Ectodermal cell (in vitro differentiated cells): ENCODE results near the gene PPARA.

Experiments
- H3K27ac ChIP-seq: 2 replicates; pipeline ENCODE4 v1.7.0; 2013; ENCODE audit warnings: mild to moderate bottlenecking, low read depth, low read length; ENCODE audit not compliant: insufficient read depth, poor library complexity, severe bottlenecking
- H3K27me3 ChIP-seq: 2 replicates; pipeline ENCODE4 v1.7.0; 2013; ENCODE audit warnings: mild to moderate bottlenecking, low read length; ENCODE audit not compliant: insufficient read depth, control insufficient read depth, poor library complexity, severe bottlenecking
- H3K36me3 ChIP-seq: one replicate; pipeline ENCODE4 v1.7.0; 2013; ENCODE audit warnings: low read length; ENCODE audit not compliant: control insufficient read depth, insufficient read depth
- H3K4me1 ChIP-seq: one replicate; pipeline ENCODE4 v1.7.0; 2013; ENCODE audit warnings: low read length; ENCODE audit not compliant: control insufficient read depth, insufficient read depth
- H3K4me3 ChIP-seq: 2 replicates; pipeline ENCODE4 v1.7.0; 2013; ENCODE audit warnings: low read depth, low read length, control low read depth; ENCODE audit not compliant: insufficient read depth
- H3K9me3 ChIP-seq: 2 replicates; pipeline ENCODE4 v1.7.0; 2013; ENCODE audit warnings: mild to moderate bottlenecking, low read length, moderate library complexity; ENCODE audit not compliant: control insufficient read depth
- WGBS, 2 experiments: methylation state at CpG; one replicate each; pipeline ENCODE4 v1.1.7; 2013; ENCODE audit warnings: missing lambda C conversion rate in 2 of 2; 5-methylcytosine and 5-hydroxymethylcytosine counted together

The PPARA gene

DNA sequence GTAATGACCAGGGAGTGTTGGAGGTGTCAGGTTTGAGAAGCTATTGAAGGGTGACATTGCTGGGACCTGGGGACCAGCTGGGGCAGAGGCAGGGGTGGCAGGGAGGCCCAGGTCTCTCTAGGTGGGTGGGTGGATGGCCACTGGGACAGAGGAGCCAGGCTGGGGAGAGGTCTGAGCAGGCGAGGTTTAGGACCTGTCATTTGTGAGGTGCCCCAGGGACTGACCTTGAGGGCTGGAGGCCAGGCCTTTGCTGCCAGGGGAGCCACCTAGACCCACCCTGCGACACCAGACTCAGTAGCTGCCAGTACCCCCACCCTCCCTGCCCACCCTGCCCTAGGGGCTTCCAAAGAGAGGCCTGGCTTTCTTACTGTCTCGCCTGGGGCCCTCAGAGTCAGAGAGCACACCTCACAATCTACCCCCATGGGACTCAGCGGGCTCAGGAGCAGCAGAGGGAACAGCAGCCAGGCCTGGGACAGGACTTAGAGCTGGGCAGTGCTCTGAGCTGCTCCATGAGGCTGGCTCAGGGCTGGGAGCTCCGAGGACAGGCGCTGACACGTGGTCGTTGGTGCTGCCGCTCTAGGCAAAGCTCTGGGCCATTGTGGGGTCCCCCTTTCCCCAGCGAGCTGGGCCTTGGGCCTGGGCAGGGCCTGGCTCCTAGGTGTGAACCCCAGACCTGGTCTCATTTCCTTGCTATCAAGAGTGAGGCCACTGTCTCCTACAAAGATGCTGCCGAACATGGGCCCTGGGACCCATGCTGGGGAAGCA, 28.6 kb upstream of the PPARA start:
- Histone ChIP-seq H3K4me3 (no peak overlapping the region), H3K27me3 (no peaks in the 10 kb centered on the region), H3K27ac (no peak overlapping the region), H3K4me1 (no peaks in the 10 kb centered on the region), H3K9me3 (no peaks in the 10 kb centered on the region), H3K36me3 (no peaks in the 10 kb centered on the region)
- 87 to 89% methylated on average over 11 of the region's 11 CpGs for WGBS, 2 experiments

GRCh38 chr22:46122511-46122971, 27.8 kb upstream of the PPARA start:
- no peaks in the 10 kb centered on the region for H3K36me3 ChIP-seq
- no peaks in the 10 kb centered on the region for H3K27me3 ChIP-seq
- no peak overlapping the region for H3K4me3 ChIP-seq
- H3K27ac ChIP-seq = no peak overlapping the region
- no peaks in the 10 kb centered on the region for H3K9me3 ChIP-seq
- H3K4me1 ChIP-seq = no peaks in the 10 kb centered on the region
- WGBS, 2 experiments = 28 to 37% methylated on average over 22 to 24 of the region's 24 CpGs

DNA sequence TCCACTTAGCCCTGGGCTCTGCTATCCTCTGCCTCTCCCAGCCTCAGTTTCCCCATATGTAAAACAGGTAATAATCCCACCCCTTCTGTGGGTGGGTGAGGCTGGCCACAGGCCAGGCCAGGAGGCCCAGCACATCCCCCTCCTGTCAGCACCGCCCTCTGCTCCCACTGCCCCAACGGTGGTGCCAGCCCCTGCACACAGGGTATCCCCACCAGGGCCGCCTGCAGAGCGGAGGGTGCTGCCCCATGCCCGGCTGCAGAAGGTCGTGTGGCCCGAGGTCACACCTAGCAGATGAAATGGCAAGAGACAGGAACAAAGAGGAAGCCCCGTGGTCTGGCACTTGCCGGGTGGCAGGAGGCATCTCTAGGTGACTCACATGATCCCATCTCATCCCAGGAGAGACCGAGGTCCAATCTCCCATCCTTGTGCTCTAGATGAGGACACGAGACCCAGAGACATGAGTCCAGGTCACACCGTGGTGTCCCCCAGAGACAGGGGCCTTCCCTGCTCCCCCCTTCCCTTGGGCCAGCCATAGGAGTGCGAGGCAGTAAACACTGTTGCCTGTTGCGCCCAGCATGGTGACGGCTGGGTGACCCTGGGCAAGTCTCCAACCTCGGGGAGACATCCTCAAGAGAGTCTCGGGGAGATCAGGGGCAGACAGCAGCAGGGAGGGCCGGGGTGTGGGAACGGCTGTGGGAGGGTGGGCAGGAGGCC, 27.2 kb upstream of the PPARA start:
- Histone ChIP-seq H3K27ac (no peak overlapping the region), H3K4me1 (no peaks in the 10 kb centered on the region), H3K9me3 (no peaks in the 10 kb centered on the region), H3K36me3 (no peaks in the 10 kb centered on the region), H3K27me3 (no peaks in the 10 kb centered on the region), H3K4me3 (no peak overlapping the region)
- 89 to 90% methylated on average over 19 of the region's 19 CpGs for WGBS, 2 experiments

- no peak overlapping the region for H3K27ac ChIP-seq
- no peaks in the 10 kb centered on the region for H3K36me3 ChIP-seq
- H3K4me3 ChIP-seq = no peak overlapping the region
- no peaks in the 10 kb centered on the region for H3K27me3 ChIP-seq
- H3K4me1 ChIP-seq = no peaks in the 10 kb centered on the region
- H3K9me3 ChIP-seq = no peaks in the 10 kb centered on the region
- 92% methylated on average over 15 of the region's 15 CpGs for WGBS, 2 experiments
These were observed 26.5 kb upstream of the PPARA start for GRCh38 chr22:46123694-46124382.

GRCh38 chr22:46124383-46125144, 25.8 kb upstream of the PPARA start:
- H3K36me3 ChIP-seq = no peaks in the 10 kb centered on the region
- H3K27ac ChIP-seq = no peak overlapping the region
- no peak overlapping the region for H3K4me3 ChIP-seq
- 94 to 95% methylated on average over 12 of the region's 12 CpGs for WGBS, 2 experiments
- H3K4me1 ChIP-seq = no peaks in the 10 kb centered on the region
- no peaks in the 10 kb centered on the region for H3K27me3 ChIP-seq
- H3K9me3 ChIP-seq = no peaks in the 10 kb centered on the region

DNA sequence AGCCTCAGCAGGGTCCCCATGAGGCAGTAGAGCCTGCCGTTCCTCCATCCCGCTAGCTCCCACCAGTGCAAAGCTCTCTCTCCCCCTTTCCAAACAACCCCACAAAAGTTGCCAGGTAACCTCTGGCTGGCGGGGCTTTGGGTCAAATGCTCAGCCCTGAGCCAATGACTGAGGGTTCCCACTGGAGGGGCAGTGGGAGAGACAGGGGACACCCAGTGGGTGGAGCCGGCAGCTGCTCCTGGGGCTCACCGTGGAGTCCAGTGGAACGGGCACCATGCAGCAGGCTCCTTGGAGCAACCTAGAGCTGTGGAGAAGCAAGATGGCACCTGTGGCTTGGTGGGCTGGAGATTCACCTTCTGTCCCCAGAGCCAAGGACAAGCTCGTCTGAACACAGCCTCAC, 25.0 kb upstream of the PPARA start:
- H3K36me3 ChIP-seq = no peaks in the 10 kb centered on the region
- 90 to 93% methylated on average over 7 of the region's 7 CpGs for WGBS, 2 experiments
- no peaks in the 10 kb centered on the region for H3K9me3 ChIP-seq
- no peak overlapping the region for H3K4me3 ChIP-seq
- H3K27ac ChIP-seq = no peak overlapping the region
- no peaks in the 10 kb centered on the region for H3K4me1 ChIP-seq
- H3K27me3 ChIP-seq = no peaks in the 10 kb centered on the region

- 91 to 92% methylated on average over 33 of the region's 33 CpGs for WGBS, 2 experiments
These were observed 24.2 kb upstream of the PPARA start for GRCh38 chr22:46125816-46126765.

GRCh38 chr22:46126853-46127385, 23.4 kb upstream of the PPARA start:
- Histone ChIP-seq H3K36me3 (no peaks in the 10 kb centered on the region), H3K4me3 (no peak overlapping the region), H3K27me3 (no peaks in the 10 kb centered on the region), H3K9me3 (no peaks in the 10 kb centered on the region), H3K4me1 (no peaks in the 10 kb centered on the region), H3K27ac (no peak overlapping the region)
- 93 to 95% methylated on average over 13 of the region's 13 CpGs for WGBS, 2 experiments

More at GRCh38 chr22:46125816-46126765, 24.2 kb upstream of the PPARA start:
- Histone ChIP-seq H3K4me3 (no peak overlapping the region), H3K27me3 (no peaks in the 10 kb centered on the region), H3K9me3 (no peaks in the 10 kb centered on the region), H3K4me1 (no peaks in the 10 kb centered on the region), H3K27ac (no peak overlapping the region), H3K36me3 (no peaks in the 10 kb centered on the region)

GRCh38 chr22:46127556-46127955, 22.8 kb upstream of the PPARA start:
- WGBS, 2 experiments = 90 to 93% methylated on average over 10 of the region's 10 CpGs
- no peaks in the 10 kb centered on the region for H3K36me3 ChIP-seq
- H3K4me3 ChIP-seq = no peak overlapping the region
- no peak overlapping the region for H3K27ac ChIP-seq
- H3K9me3 ChIP-seq = no peaks in the 10 kb centered on the region
- no peaks in the 10 kb centered on the region for H3K27me3 ChIP-seq
- H3K4me1 ChIP-seq = no peaks in the 10 kb centered on the region
